IMR-90 (cell line): Measurements from ENCODE around the gene LARP1B. TPM values are rescaled to one million over a fixed set of nuclear protein-coding genes. Genes with fewer than 3 reads are reported as not detected.
A peak's percentile ranks its signal among the peaks of the same experiment; 100 is the strongest.

Source experiments
- ATAC-seq: fragments of 200-7000 bp; cut with Tn5 transposase; 2 replicates; pipeline ENCODE4 v1.9.1; 2020; ENCODE audit warnings: low read depth, mild to moderate bottlenecking, moderate library complexity
- BruUV-seq: library from RNA; stranded (reverse); fragments of 400-500 nt; replicated peaks from 2 replicates; lab custom pipeline; 2021; lab: Mats Ljungman, UMichigan
- CTCF ChIA-PET: fragments of 300-600 bp; formaldehyde crosslinking; extraction: SDS; loops from one replicate; lab custom pipeline; 2021; ENCODE audit warnings: antibody characterized with exemption; lab: Yijun Ruan, JAX
- POLR2A ChIA-PET: fragments of 300-600 bp; sonication (Branson Sonifier 250); formaldehyde crosslinking; loops from one replicate; lab custom pipeline; 2022; ENCODE audit warnings: antibody characterized with exemption; ENCODE audit not compliant: unreplicated experiment; lab: Charles Lee
- DNase-seq: peaks from one replicate; pipeline ENCODE4 v3.0.0; 2013
- H2AFZ ChIP-seq: replicated peaks from 2 replicates; pipeline ENCODE3; 2013; ENCODE audit warnings: low read length, mild to moderate bottlenecking; ENCODE audit not compliant: poor library complexity
- H2AK5ac ChIP-seq: 2 replicates; pipeline ENCODE4 v1.6.1; 2013; ENCODE audit warnings: low read depth, low read length, inconsistent platforms
- H2AK9ac ChIP-seq: replicated peaks from 2 replicates; pipeline ENCODE3; 2013; ENCODE audit warnings: mild to moderate bottlenecking, low read depth, low read length, moderate library complexity; ENCODE audit not compliant: poor library complexity
- H2BK120ac ChIP-seq: 2 replicates; pipeline ENCODE4 v1.6.1; 2013; ENCODE audit warnings: low read depth, low read length, inconsistent platforms
- H2BK15ac ChIP-seq: 3 replicates; pipeline ENCODE4 v1.6.1; 2013; ENCODE audit warnings: low read depth, low read length, inconsistent platforms
- H2BK20ac ChIP-seq: 2 replicates; pipeline ENCODE4 v1.6.1; 2013; ENCODE audit warnings: low read depth, mild to moderate bottlenecking, inconsistent platforms, low read length, moderate library complexity
- H2BK5ac ChIP-seq: 2 replicates; pipeline ENCODE4 v1.6.1; 2013; ENCODE audit warnings: mild to moderate bottlenecking, low read depth, low read length, inconsistent platforms; ENCODE audit not compliant: poor library complexity, severe bottlenecking
- H3K14ac ChIP-seq: replicated peaks from 2 replicates; pipeline ENCODE4 v1.6.1; 2013; ENCODE audit warnings: low read depth, low read length, inconsistent platforms
- H3K18ac ChIP-seq: 2 replicates; pipeline ENCODE4 v1.6.1; 2013; ENCODE audit warnings: low read depth, low read length, control low read depth
- H3K23ac ChIP-seq: 2 replicates; pipeline ENCODE4 v1.6.1; 2013; ENCODE audit warnings: low read depth, low read length, inconsistent platforms
- H3K27ac ChIP-seq: 2 replicates; pipeline ENCODE4 v1.5.1; 2013; ENCODE audit warnings: mild to moderate bottlenecking, control low read depth, low read length; ENCODE audit not compliant: insufficient read depth
- H3K27me3 ChIP-seq: 2 replicates; pipeline ENCODE4 v1.6.1; 2013; ENCODE audit warnings: low read length; ENCODE audit not compliant: control insufficient read depth, insufficient read depth
- H3K36me3 ChIP-seq: 2 replicates; pipeline ENCODE4 v1.6.1; 2013; ENCODE audit warnings: low read length, mixed read lengths; ENCODE audit not compliant: control insufficient read depth, insufficient read depth
- H3K4ac ChIP-seq: 2 replicates; pipeline ENCODE4 v1.6.1; 2013; ENCODE audit warnings: low read depth, low read length, inconsistent platforms
- H3K4me1 ChIP-seq: 2 replicates; pipeline ENCODE4 v1.6.1; 2013; ENCODE audit warnings: low read length, mixed read lengths; ENCODE audit not compliant: control insufficient read depth, insufficient read depth
- H3K4me2 ChIP-seq: 2 replicates; pipeline ENCODE4 v1.6.1; 2013; ENCODE audit warnings: low read depth, mild to moderate bottlenecking, control low read depth, low read length, moderate library complexity
- H3K4me3 ChIP-seq: 2 replicates; pipeline ENCODE4 v1.5.1; 2013; ENCODE audit warnings: low read depth, mild to moderate bottlenecking, control low read depth, low read length, moderate library complexity; ENCODE audit not compliant: insufficient read depth
- H3K56ac ChIP-seq: 2 replicates; pipeline ENCODE4 v1.6.1; 2013; ENCODE audit warnings: low read length, inconsistent platforms; ENCODE audit not compliant: insufficient read depth; ENCODE audit errors: extremely low read depth
- H3K79me1 ChIP-seq, 2 experiments: 2 replicates each; pipeline ENCODE4 v1.6.1; 2013; ENCODE audit warnings: low read length in 2 of 2, inconsistent platforms in 1 of 2, low read depth in 1 of 2
- H3K9ac ChIP-seq: 2 replicates; pipeline ENCODE4 v1.6.1; 2013; ENCODE audit warnings: low read depth, low read length, control low read depth
- H3K9me1 ChIP-seq: 2 replicates; pipeline ENCODE4 v1.6.1; 2013; ENCODE audit warnings: low read length, inconsistent platforms; ENCODE audit not compliant: insufficient read depth
- H3K9me3 ChIP-seq: 2 replicates; pipeline ENCODE4 v1.6.1; 2013; ENCODE audit warnings: low read length; ENCODE audit not compliant: control insufficient read depth, insufficient read depth
- H4K20me1 ChIP-seq: 2 replicates; pipeline ENCODE4 v1.6.1; 2013; ENCODE audit warnings: low read length, inconsistent platforms; ENCODE audit not compliant: insufficient read depth
- H4K5ac ChIP-seq: 2 replicates; pipeline ENCODE4 v1.6.1; 2013; ENCODE audit warnings: mild to moderate bottlenecking, low read depth, low read length, control low read depth
- H4K8ac ChIP-seq, 2 experiments: 2 replicates each; pipeline ENCODE4 v1.6.1; 2013; ENCODE audit warnings: low read depth in 2 of 2, low read length in 2 of 2, control low read depth in 1 of 2, inconsistent platforms in 1 of 2
- H4K91ac ChIP-seq: 2 replicates; pipeline ENCODE4 v1.6.1; 2013; ENCODE audit warnings: low read depth, low read length, inconsistent platforms; ENCODE audit not compliant: insufficient read depth
- CEBPB ChIP-seq: IDR thresholded peaks from 2 replicates; pipeline ENCODE4 v1.6.1; 2012; ENCODE audit warnings: low read depth, low read length, improper control_type of control experiment
- WGBS, 2 experiments: methylation state at CpG; one replicate each; pipeline versions ENCODE4 v1.1.5 to v1.1.7; 2013; ENCODE audit warnings: missing lambda C conversion rate in 2 of 2; ENCODE audit not compliant: insufficient read length in 1 of 2; ENCODE audit errors: extremely low coverage in 2 of 2; 5-methylcytosine and 5-hydroxymethylcytosine counted together
- dilution Hi-C: fragments of 300-500 bp; cut with HindIII; formaldehyde crosslinking; loops from one replicate; pipeline ENCODE4 v1.14.3; 2018; ENCODE audit warnings: low sequenced_read_pairs; ENCODE audit not compliant: unreplicated experiment
- in situ Hi-C: fragments of 300-500 bp; cut with MboI; formaldehyde crosslinking; loops from 3 replicates; pipeline ENCODE4 v1.14.3; 2019; ENCODE audit warnings: low sequenced_read_pairs, inconsistent platforms, mixed read lengths
- intact Hi-C: fragments of 100-400 bp; cut with micrococcal nuclease; formaldehyde crosslinking; loops from 2 replicates; pipeline ENCODE4 v1.10.0; 2022
- polyA plus RNA-seq, 3 experiments: library from polyadenylated mRNA; depleted of rRNA; stranded (reverse); fragments of >200 nt; gene quantifications; 2 replicates each; pipeline ENCODE4 v1.2.3, GENCODE V29; 2012; ENCODE audit warnings: low replicate concordance in 1 of 3
- total RNA-seq: library from RNA; depleted of rRNA; stranded (reverse); fragments of >200 nt; gene quantifications from 2 replicates; pipeline ENCODE4 v1.2.3, GENCODE V29; 2012
- TF ChIP-seq, protein P1 (sequence below): conservative IDR thresholded peaks from 2 replicates; pipeline ENCODE4 v1.5.1; 2012; ENCODE audit warnings: mild to moderate bottlenecking, low read depth, low read length, improper control_type of control experiment

LARP1B gene
- total and polyA plus RNA-seq, 2 of the 4 experiments (the other 2 are of a cell fraction), result 8.8 to 11.1 TPM

- no peak overlapping the region for H3K4me3 ChIP-seq
- H3K9me1 ChIP-seq, result no peaks in the 10 kb centered on the region
- H3K27ac ChIP-seq, result no peak overlapping the region
- H3K18ac ChIP-seq, result no peak overlapping the region
- H2AK9ac ChIP-seq, result no peak overlapping the region
- H2AK5ac ChIP-seq, result no peak overlapping the region
- no peaks in the 10 kb centered on the region for H3K4me1 ChIP-seq
- peak; percentile 24 for DNase-seq
- H4K8ac ChIP-seq, result no peak overlapping the region
- peaks cover 5% of the 10 kb centered on the region for H4K20me1 ChIP-seq
- no peak overlapping the region for H3K4ac ChIP-seq
- ChIA-PET POLR2A (no interaction called here), CTCF (interaction anchor here (0.5 to 1.0 kb wide), 3 partner anchors 39 to 151 kb away, joined by 3 to 5 read pairs (median 3); no protein-coding TSS in a partner anchor)
- intact Hi-C loops (loop anchor here (10.0 kb wide), 1 partner anchor 216 kb away; the partner anchor contains the start of gene PGRMC2), in situ Hi-C loops (no loop called here), dilution Hi-C loops (no loop called here)
- H4K5ac ChIP-seq, result no peak overlapping the region
- BruUV-seq, result no TSS peak
- H3K14ac ChIP-seq, result no peak overlapping the region
- no peak overlapping the region for H2BK5ac ChIP-seq
- H3K9me3 ChIP-seq, result no peaks in the 10 kb centered on the region
- H3K36me3 ChIP-seq, result no peaks in the 10 kb centered on the region
- H2AFZ ChIP-seq, result no peak overlapping the region
- H3K27me3 ChIP-seq, result no peaks in the 10 kb centered on the region
- no peak overlapping the region for H3K56ac ChIP-seq
- no peak overlapping the region for H3K9ac ChIP-seq
- no CpG with 5 or more reads among the region's 3 CpGs for WGBS, 2 experiments
- no peak overlapping the region for H3K4me2 ChIP-seq
- no peak for TF ChIP-seq CEBPB
- TF ChIP-seq, protein P1, sequence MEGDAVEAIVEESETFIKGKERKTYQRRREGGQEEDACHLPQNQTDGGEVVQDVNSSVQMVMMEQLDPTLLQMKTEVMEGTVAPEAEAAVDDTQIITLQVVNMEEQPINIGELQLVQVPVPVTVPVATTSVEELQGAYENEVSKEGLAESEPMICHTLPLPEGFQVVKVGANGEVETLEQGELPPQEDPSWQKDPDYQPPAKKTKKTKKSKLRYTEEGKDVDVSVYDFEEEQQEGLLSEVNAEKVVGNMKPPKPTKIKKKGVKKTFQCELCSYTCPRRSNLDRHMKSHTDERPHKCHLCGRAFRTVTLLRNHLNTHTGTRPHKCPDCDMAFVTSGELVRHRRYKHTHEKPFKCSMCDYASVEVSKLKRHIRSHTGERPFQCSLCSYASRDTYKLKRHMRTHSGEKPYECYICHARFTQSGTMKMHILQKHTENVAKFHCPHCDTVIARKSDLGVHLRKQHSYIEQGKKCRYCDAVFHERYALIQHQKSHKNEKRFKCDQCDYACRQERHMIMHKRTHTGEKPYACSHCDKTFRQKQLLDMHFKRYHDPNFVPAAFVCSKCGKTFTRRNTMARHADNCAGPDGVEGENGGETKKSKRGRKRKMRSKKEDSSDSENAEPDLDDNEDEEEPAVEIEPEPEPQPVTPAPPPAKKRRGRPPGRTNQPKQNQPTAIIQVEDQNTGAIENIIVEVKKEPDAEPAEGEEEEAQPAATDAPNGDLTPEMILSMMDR, result peak; percentile 23; the same call in 1 of the 2 replicates
- no peak overlapping the region for H2BK15ac ChIP-seq
- 0 out of 2 replicates have a peak, but pooled peaks have one; percentile 29 for ATAC-seq
- H4K91ac ChIP-seq, result no peak overlapping the region
- H3K23ac ChIP-seq, result no peak overlapping the region
- no peak overlapping the region for H2BK120ac ChIP-seq
- no peak overlapping the region for H2BK20ac ChIP-seq
- H3K79me1 ChIP-seq, result peaks cover 21 to 42% of the 10 kb centered on the region in 2 experiments
Measured at GRCh38 chr4:128068918-128069317, 7.8 kb downstream of the LARP1B start.
